ENCODE data around the gene CDR2.

- no peak for TF ChIP-seq CTCF (IDR thresholded peaks at IDR 0.05)
- no peak for TF ChIP-seq POLR2A (IDR thresholded peaks at IDR 0.05)
These were observed 52.4 kb downstream of the CDR2 start for GRCh38 chr16:22322021-22322471.

All from uterus (tissue), 2 donors.